Naive B cell (primary cell): ENCODE measurements around the gene AP2B1. TPM values are rescaled to one million over a fixed set of nuclear protein-coding genes. Genes with fewer than 3 reads are reported as not detected.
"Not testable (repeated sequence)": the region's sequence is repeated elsewhere in the genome, so short reads cannot be mapped to it uniquely, and the experiment has no call there.

Experiments used
- ATAC-seq, 2 donors: fragments of 150-1000 bp; cut with Tn5 transposase; 2 replicates each; pipeline ENCODE4 v1.10.0; 2021; ENCODE audit warnings: low read depth in 2 of 2, mild to moderate bottlenecking in 2 of 2, moderate library complexity in 2 of 2
- DNase-seq: peaks from one replicate; pipeline ENCODE4 v3.0.0; 2022
- H3K27ac Mint-ChIP-seq, 6 donors: one replicate each; pipeline ENCODE4 v1.8.0; 2020 to 2022; ENCODE audit warnings: mild to moderate bottlenecking in 6 of 6, mixed read lengths in 6 of 6, moderate library complexity in 5 of 6, inconsistent platforms in 2 of 6
- H3K27me3 Mint-ChIP-seq, 3 donors: one replicate each; pipeline ENCODE4 v1.8.0; 2021 to 2022; ENCODE audit warnings: mixed read lengths in 3 of 3, mild to moderate bottlenecking in 1 of 3
- H3K36me3 Mint-ChIP-seq, 2 donors: one replicate each; pipeline ENCODE4 v1.8.0; 2020 to 2022; ENCODE audit warnings: mixed read lengths in 2 of 2, inconsistent platforms in 1 of 2, mild to moderate bottlenecking in 1 of 2
- H3K4me1 Mint-ChIP-seq, 3 donors: one replicate each; pipeline ENCODE4 v1.8.0; 2020 to 2022; ENCODE audit warnings: mixed read lengths in 3 of 3, inconsistent platforms in 1 of 3, mild to moderate bottlenecking in 1 of 3, moderate library complexity in 1 of 3
- H3K4me3 Mint-ChIP-seq, 8 donors: one replicate each; pipeline ENCODE4 v1.8.0; 2020 to 2022; ENCODE audit warnings: mild to moderate bottlenecking in 8 of 8, mixed read lengths in 8 of 8, moderate library complexity in 8 of 8, inconsistent platforms in 2 of 8
- H3K9me3 Mint-ChIP-seq, 7 donors: one replicate each; pipeline ENCODE4 v1.8.0; 2020 to 2022; ENCODE audit warnings: mixed read lengths in 7 of 7, mild to moderate bottlenecking in 5 of 7, inconsistent platforms in 2 of 7, moderate library complexity in 1 of 7
- polyA plus RNA-seq, 6 donors: library from polyadenylated mRNA; unstranded; fragments of 300-500 nt; fragmentation: Illumina TruSeq; gene quantifications; one replicate each; pipeline ENCODE4 v1.2.3, GENCODE V29; 2021; ENCODE audit warnings: low read depth in 6 of 6

The AP2B1 gene
- polyA plus RNA-seq, 6 donors from 2014 or later: 34.1 to 52.1 (median 40.8) TPM

- ATAC-seq (no peak), DNase-seq (no peak)
- H3K4me1 Mint-ChIP-seq: peaks cover 0 to 8% (median 4%) of the 10 kb centered on the region in 3 donors
- peaks cover 21 to 26% of the 10 kb centered on the region in 2 donors for H3K36me3 Mint-ChIP-seq
- peak overlapping the region in 1 of 6 donors; percentile 36 for H3K27ac Mint-ChIP-seq
- H3K27me3 Mint-ChIP-seq: no peaks in the 10 kb centered on the region
- peak overlapping the region in 1 of 8 donors; percentile 10 for H3K4me3 Mint-ChIP-seq
- peaks cover 0 to 9% (median 5%) of the 10 kb centered on the region in 7 donors for H3K9me3 Mint-ChIP-seq
Measured at GRCh38 chr17:35700150-35700549, 113.0 kb downstream of the AP2B1 start.

- Mint-ChIP-seq H3K36me3 (peaks cover 13% of the 10 kb centered on the region in 2 donors), H3K9me3 (peaks cover 0 to 9% (median 5%) of the 10 kb centered on the region in 7 donors), H3K4me1 (peaks cover 4 to 8% (median 6%) of the 10 kb centered on the region in 3 donors), H3K27ac (peak overlapping the region in 1 of 6 donors; percentile 27), H3K27me3 (no peaks in the 10 kb centered on the region), H3K4me3 (no peak overlapping the region)
- DNase-seq (no peak), ATAC-seq (no peak)
Measured at GRCh38 chr17:35701491-35701890, 114.4 kb downstream of the AP2B1 start.

- Mint-ChIP-seq H3K27ac (peak overlapping the region in 1 of 6 donors; percentile 24), H3K4me1 (peaks cover 13 to 24% (median 21%) of the 10 kb centered on the region in 3 donors), H3K36me3 (peaks cover 13% of the 10 kb centered on the region in 2 donors)
- H3K4me3 Mint-ChIP-seq, ATAC-seq, H3K9me3 Mint-ChIP-seq, DNase-seq, H3K27me3 Mint-ChIP-seq: not testable (repeated sequence)
Measured at GRCh38 chr17:35703308-35703707, 116.2 kb downstream of the AP2B1 start.

- Mint-ChIP-seq H3K36me3 (peaks cover 13 to 18% of the 10 kb centered on the region in 2 donors), H3K4me1 (peaks cover 24 to 42% (median 34%) of the 10 kb centered on the region in 3 donors), H3K9me3 (peaks cover 0 to 9% (median 5%) of the 10 kb centered on the region in 7 donors)
Measured at GRCh38 chr17:35705230-35705629, 118.1 kb downstream of the AP2B1 start.

GRCh38 chr17:35705705-35706104 is 118.6 kb downstream of the AP2B1 start:
- Mint-ChIP-seq H3K27me3 (no peaks in the 10 kb centered on the region), H3K4me3 (no peak overlapping the region), H3K36me3 (peaks cover 18 to 21% of the 10 kb centered on the region in 2 donors), H3K4me1 (peaks cover 24 to 45% (median 34%) of the 10 kb centered on the region in 3 donors), H3K27ac (peak overlapping the region in 3 of 6 donors; percentile 35 to 86 (median 44)), H3K9me3 (peaks cover 0 to 9% (median 5%) of the 10 kb centered on the region in 7 donors)
- DNase-seq: no peak
- ATAC-seq: no peak

More at GRCh38 chr17:35705230-35705629, 118.1 kb downstream of the AP2B1 start:
- ATAC-seq: no peak
- Mint-ChIP-seq H3K27me3 (no peaks in the 10 kb centered on the region), H3K27ac (peak overlapping the region in 2 of 6 donors; percentile 35 to 56), H3K4me3 (no peak overlapping the region)
- no peak for DNase-seq

- no peaks in the 10 kb centered on the region for H3K27me3 Mint-ChIP-seq
- peaks cover 24 to 45% (median 34%) of the 10 kb centered on the region in 3 donors for H3K4me1 Mint-ChIP-seq
- DNase-seq: no peak
- H3K4me3 Mint-ChIP-seq: peak overlapping the region in 1 of 8 donors; percentile 23
- H3K9me3 Mint-ChIP-seq: peaks cover 0 to 2% (median 0%) of the 10 kb centered on the region in 7 donors
- peak overlapping the region; percentile 23 to 89 (median 54) for H3K27ac Mint-ChIP-seq
- peaks cover 8 to 12% of the 10 kb centered on the region in 2 donors for H3K36me3 Mint-ChIP-seq
- ATAC-seq: no peak
Measured at GRCh38 chr17:35708149-35708548, 121.0 kb downstream of the AP2B1 start.

GRCh38 chr17:35708951-35709350 is 121.8 kb downstream of the AP2B1 start:
- DNase-seq (peak; percentile 6), ATAC-seq (peak; percentile 85 to 91)
- H3K27me3 Mint-ChIP-seq: no peaks in the 10 kb centered on the region
- H3K9me3 Mint-ChIP-seq: no peaks in the 10 kb centered on the region
- peak overlapping the region in 6 of 8 donors; percentile 7 to 65 (median 38) for H3K4me3 Mint-ChIP-seq
- H3K27ac Mint-ChIP-seq: peak overlapping the region; percentile 1 to 76 (median 62)
- H3K36me3 Mint-ChIP-seq: peaks cover 8 to 12% of the 10 kb centered on the region in 2 donors
- peaks cover 24 to 45% (median 34%) of the 10 kb centered on the region in 3 donors for H3K4me1 Mint-ChIP-seq

- Mint-ChIP-seq H3K4me1 (peaks cover 20 to 37% (median 34%) of the 10 kb centered on the region in 3 donors), H3K4me3 (peak overlapping the region in 2 of 8 donors; percentile 19 to 44), H3K27me3 (no peaks in the 10 kb centered on the region)
Measured at GRCh38 chr17:35709874-35710273, 122.8 kb downstream of the AP2B1 start.

GRCh38 chr17:35710950-35711349 is 123.8 kb downstream of the AP2B1 start:
- ATAC-seq: no peak
- Mint-ChIP-seq H3K36me3 (peaks cover 8 to 12% of the 10 kb centered on the region in 2 donors), H3K9me3 (no peaks in the 10 kb centered on the region), H3K4me3 (peak overlapping the region in 2 of 8 donors; percentile 5 to 22), H3K27me3 (no peaks in the 10 kb centered on the region), H3K27ac (peak overlapping the region in 1 of 6 donors; percentile 79), H3K4me1 (peaks cover 20 to 37% (median 28%) of the 10 kb centered on the region in 3 donors)
- DNase-seq: no peak

More at GRCh38 chr17:35709874-35710273, 122.8 kb downstream of the AP2B1 start:
- Mint-ChIP-seq H3K36me3 (peaks cover 8 to 12% of the 10 kb centered on the region in 2 donors), H3K27ac (no peak overlapping the region), H3K9me3 (no peaks in the 10 kb centered on the region)
- ATAC-seq (no peak), DNase-seq (no peak)

- H3K27ac Mint-ChIP-seq: no peak overlapping the region
- no peak overlapping the region for H3K4me3 Mint-ChIP-seq
- no peaks in the 10 kb centered on the region for H3K27me3 Mint-ChIP-seq
- H3K4me1 Mint-ChIP-seq: peaks cover 12 to 22% (median 14%) of the 10 kb centered on the region in 3 donors
- H3K9me3 Mint-ChIP-seq: no peaks in the 10 kb centered on the region
- peaks cover 27% of the 10 kb centered on the region in 2 donors for H3K36me3 Mint-ChIP-seq
- DNase-seq: no peak
- ATAC-seq: no peak
Measured at GRCh38 chr17:35713069-35713728, 126.1 kb downstream of the AP2B1 start.

- Mint-ChIP-seq H3K36me3 (peaks cover 35 to 41% of the 10 kb centered on the region in 2 donors), H3K9me3 (no peaks in the 10 kb centered on the region)
Measured at GRCh38 chr17:35714988-35715387, 127.9 kb downstream of the AP2B1 start.

GRCh38 chr17:35715416-35715815 is 128.3 kb downstream of the AP2B1 start:
- no peak overlapping the region for H3K4me3 Mint-ChIP-seq
- no peak for DNase-seq
- no peak overlapping the region for H3K27ac Mint-ChIP-seq
- peaks cover 0 to 1% (median 0%) of the 10 kb centered on the region in 3 donors for H3K4me1 Mint-ChIP-seq
- H3K27me3 Mint-ChIP-seq: no peaks in the 10 kb centered on the region
- no peak for ATAC-seq
- H3K9me3 Mint-ChIP-seq: no peaks in the 10 kb centered on the region
- H3K36me3 Mint-ChIP-seq: peaks cover 31 to 40% of the 10 kb centered on the region in 2 donors

More at GRCh38 chr17:35714988-35715387, 127.9 kb downstream of the AP2B1 start:
- ATAC-seq (no peak), DNase-seq (no peak)
- Mint-ChIP-seq H3K4me1 (peaks cover 0 to 6% (median 0%) of the 10 kb centered on the region in 3 donors), H3K27ac (no peak overlapping the region), H3K4me3 (no peak overlapping the region), H3K27me3 (no peaks in the 10 kb centered on the region)

- ATAC-seq: no peak
- Mint-ChIP-seq H3K27me3 (no peaks in the 10 kb centered on the region), H3K36me3 (peaks cover 31 to 39% of the 10 kb centered on the region in 2 donors)
Measured at GRCh38 chr17:35716173-35716572, 129.1 kb downstream of the AP2B1 start.

More at GRCh38 chr17:35716173-35716572, 129.1 kb downstream of the AP2B1 start:
- Mint-ChIP-seq H3K4me1 (no peaks in the 10 kb centered on the region), H3K9me3 (no peaks in the 10 kb centered on the region), H3K4me3 (no peak overlapping the region), H3K27ac (no peak overlapping the region)
- DNase-seq: no peak
